KMS-11 (cell line): ENCODE measurements around the gene CAMP.
A peak's percentile ranks its signal among the peaks of the same experiment; 100 is the strongest.

Experiments used
- H2AFZ ChIP-seq: fragments of 200-600 bp; sonication (generic); 2 replicates; pipeline ENCODE4 v1.6.1; 2016; ENCODE audit warnings: antibody characterized with exemption, mixed run types, low read depth
- H3K27ac ChIP-seq: fragments of 200-600 bp; sonication (generic); 2 replicates; pipeline ENCODE4 v1.6.1; 2016; ENCODE audit warnings: mild to moderate bottlenecking, mixed run types
- H3K27me3 ChIP-seq: fragments of 200-600 bp; sonication (generic); 2 replicates; pipeline ENCODE4 v1.6.1; 2017; ENCODE audit warnings: mild to moderate bottlenecking, low read depth, mixed run types, moderate library complexity; ENCODE audit not compliant: insufficient read depth
- H3K36me3 ChIP-seq: fragments of 200-600 bp; sonication (generic); 2 replicates; pipeline ENCODE4 v1.6.1; 2017; ENCODE audit warnings: mild to moderate bottlenecking, mixed run types; ENCODE audit not compliant: insufficient read depth
- H3K4me1 ChIP-seq: fragments of 200-600 bp; sonication (generic); 2 replicates; pipeline ENCODE4 v1.6.1; 2016; ENCODE audit warnings: mild to moderate bottlenecking, low read depth, mixed run types; ENCODE audit not compliant: poor library complexity, severe bottlenecking
- H3K4me2 ChIP-seq: fragments of 200-600 bp; sonication (generic); 2 replicates; pipeline ENCODE4 v1.7.0; 2016; ENCODE audit warnings: mild to moderate bottlenecking, mixed run types
- H3K4me3 ChIP-seq: fragments of 200-600 bp; sonication (generic); IDR thresholded peaks from 2 replicates; pipeline ENCODE4 v1.6.1; 2017; ENCODE audit warnings: low read depth, low read length, mixed read lengths; ENCODE audit not compliant: insufficient read depth
- H3K79me2 ChIP-seq: fragments of 200-600 bp; sonication (generic); 2 replicates; pipeline ENCODE4 v1.6.1; 2016; ENCODE audit warnings: low read depth, mixed run types; ENCODE audit not compliant: insufficient read depth
- H3K9ac ChIP-seq: fragments of 200-600 bp; sonication (generic); 2 replicates; pipeline ENCODE4 v1.6.1; 2016; ENCODE audit warnings: mild to moderate bottlenecking, mixed run types
- H4K20me1 ChIP-seq: fragments of 200-600 bp; sonication (generic); 2 replicates; pipeline ENCODE4 v1.6.1; 2016; ENCODE audit warnings: mild to moderate bottlenecking, mixed run types; ENCODE audit not compliant: insufficient read depth
- TF ChIP-seq, protein P1 (sequence below): fragments of 200-600 bp; sonication (generic); conservative IDR thresholded peaks from 2 replicates; pipeline ENCODE4 v1.6.1; 2017; ENCODE audit warnings: low read depth, mild to moderate bottlenecking, antibody characterized with exemption, low read length, moderate library complexity, mixed read lengths

The CAMP gene, protein sequence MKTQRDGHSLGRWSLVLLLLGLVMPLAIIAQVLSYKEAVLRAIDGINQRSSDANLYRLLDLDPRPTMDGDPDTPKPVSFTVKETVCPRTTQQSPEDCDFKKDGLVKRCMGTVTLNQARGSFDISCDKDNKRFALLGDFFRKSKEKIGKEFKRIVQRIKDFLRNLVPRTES

GRCh38 chr3:48222616-48223513 lies at the start of gene CAMP:
Gene CAMP, plus strand, starts transcription at chr3:48223495. Its CDS starts 17 bp downstream, at chr3:48223512.
- H3K27ac ChIP-seq, result no peak within 1 kb of the TSS
- H3K4me2 ChIP-seq, result no peak within 1 kb of the TSS

DNA sequence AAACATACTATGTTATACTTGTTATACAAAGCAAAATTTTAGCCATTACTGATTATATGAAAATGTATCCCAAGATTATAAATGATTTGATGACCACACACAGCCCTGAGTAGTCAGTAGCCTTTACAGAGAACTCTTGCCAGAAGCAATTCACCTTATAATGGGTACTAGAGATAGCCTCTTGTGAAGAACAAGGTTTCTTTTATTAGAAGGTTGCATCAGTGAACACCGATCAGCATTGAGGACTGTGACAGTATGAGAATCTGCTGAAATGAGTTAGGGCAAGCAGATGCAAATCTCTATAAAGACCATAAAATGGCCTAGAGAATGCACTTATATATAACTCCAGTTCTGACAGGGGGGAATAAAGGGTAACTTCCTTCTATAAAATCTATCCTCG lies 45.2 kb upstream of the CAMP start:
- no peak overlapping the region for H3K4me2 ChIP-seq
- TF ChIP-seq, protein P1, sequence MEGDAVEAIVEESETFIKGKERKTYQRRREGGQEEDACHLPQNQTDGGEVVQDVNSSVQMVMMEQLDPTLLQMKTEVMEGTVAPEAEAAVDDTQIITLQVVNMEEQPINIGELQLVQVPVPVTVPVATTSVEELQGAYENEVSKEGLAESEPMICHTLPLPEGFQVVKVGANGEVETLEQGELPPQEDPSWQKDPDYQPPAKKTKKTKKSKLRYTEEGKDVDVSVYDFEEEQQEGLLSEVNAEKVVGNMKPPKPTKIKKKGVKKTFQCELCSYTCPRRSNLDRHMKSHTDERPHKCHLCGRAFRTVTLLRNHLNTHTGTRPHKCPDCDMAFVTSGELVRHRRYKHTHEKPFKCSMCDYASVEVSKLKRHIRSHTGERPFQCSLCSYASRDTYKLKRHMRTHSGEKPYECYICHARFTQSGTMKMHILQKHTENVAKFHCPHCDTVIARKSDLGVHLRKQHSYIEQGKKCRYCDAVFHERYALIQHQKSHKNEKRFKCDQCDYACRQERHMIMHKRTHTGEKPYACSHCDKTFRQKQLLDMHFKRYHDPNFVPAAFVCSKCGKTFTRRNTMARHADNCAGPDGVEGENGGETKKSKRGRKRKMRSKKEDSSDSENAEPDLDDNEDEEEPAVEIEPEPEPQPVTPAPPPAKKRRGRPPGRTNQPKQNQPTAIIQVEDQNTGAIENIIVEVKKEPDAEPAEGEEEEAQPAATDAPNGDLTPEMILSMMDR, result no peak
- H3K27ac ChIP-seq, result no peak overlapping the region
- peaks cover 41% of the 10 kb centered on the region; the same call in 1 of the 2 replicates for H3K79me2 ChIP-seq
- H3K36me3 ChIP-seq, result peaks cover 6% of the 10 kb centered on the region; the same call in 1 of the 2 replicates
- H3K4me3 ChIP-seq, result no peak overlapping the region
- H3K27me3 ChIP-seq, result no peaks in the 10 kb centered on the region
- H3K4me1 ChIP-seq, result peaks cover 28% of the 10 kb centered on the region
- H2AFZ ChIP-seq, result no peak overlapping the region
- no peak overlapping the region for H3K9ac ChIP-seq
- no peaks in the 10 kb centered on the region for H4K20me1 ChIP-seq

More at GRCh38 chr3:48222616-48223513, at the start of gene CAMP:
- no peaks in the 10 kb centered on the region for H3K4me1 ChIP-seq
- H3K27me3 ChIP-seq, result no peaks in the 10 kb centered on the region
- TF ChIP-seq, protein P1, result no peak
- H4K20me1 ChIP-seq, result no peaks in the 10 kb centered on the region
- no peak within 1 kb of the TSS for H2AFZ ChIP-seq
- no peaks in the 10 kb centered on the region for H3K79me2 ChIP-seq
- H3K36me3 ChIP-seq, result no peaks in the 10 kb centered on the region
- no peak within 1 kb of the TSS for H3K9ac ChIP-seq
- no peak within 1 kb of the TSS for H3K4me3 ChIP-seq

GRCh38 chr3:48180021-48180420 lies 43.3 kb upstream of the CAMP start:
- no peaks in the 10 kb centered on the region for H4K20me1 ChIP-seq
- TF ChIP-seq, protein P1, result no peak
- H3K27me3 ChIP-seq, result no peaks in the 10 kb centered on the region
- peaks cover 10% of the 10 kb centered on the region; the same call in 1 of the 2 replicates for H3K36me3 ChIP-seq
- peaks cover 46% of the 10 kb centered on the region; the same call in 1 of the 2 replicates for H3K79me2 ChIP-seq
- no peak overlapping the region for H3K4me2 ChIP-seq
- H3K4me3 ChIP-seq, result no peak overlapping the region
- H2AFZ ChIP-seq, result no peak overlapping the region
- no peak overlapping the region for H3K27ac ChIP-seq
- H3K4me1 ChIP-seq, result peaks cover 29% of the 10 kb centered on the region
- H3K9ac ChIP-seq, result no peak overlapping the region

GRCh38 chr3:48180531-48181253 lies 42.6 kb upstream of the CAMP start:
- H3K4me3 ChIP-seq, result no peak overlapping the region
- TF ChIP-seq, protein P1, result no peak
- 0 out of 2 replicates have a peak overlapping the region, but pooled peaks have one; percentile 7 for H3K4me2 ChIP-seq
- H3K79me2 ChIP-seq, result peaks cover 51% of the 10 kb centered on the region; the same call in 1 of the 2 replicates
- peaks cover 33% of the 10 kb centered on the region for H3K4me1 ChIP-seq
- H2AFZ ChIP-seq, result no peak overlapping the region
- H3K9ac ChIP-seq, result no peak overlapping the region
- H3K36me3 ChIP-seq, result peaks cover 10% of the 10 kb centered on the region; the same call in 1 of the 2 replicates
- no peaks in the 10 kb centered on the region for H3K27me3 ChIP-seq
- no peak overlapping the region for H3K27ac ChIP-seq
- H4K20me1 ChIP-seq, result no peaks in the 10 kb centered on the region
